Heart left ventricle (tissue), 16 donors: ENCODE measurements around the gene HDGFL3. TPM values are rescaled to one million over a fixed set of nuclear protein-coding genes. Genes with fewer than 3 reads are reported as not detected.

Experiments
- ATAC-seq, 4 donors: fragments of 200-7000 bp; cut with Tn5 transposase; one replicate each; pipeline ENCODE4 v1.9.1; 2020 to 2022; ENCODE audit warnings: moderate library complexity in 4 of 4, mild to moderate bottlenecking in 3 of 4, moderate number of reproducible peaks in 1 of 4
- DNase-seq, 5 donors: peaks; one replicate each; pipeline ENCODE4 v3.0.0-alpha.2; 2020
- H3K27ac ChIP-seq, 12 donors: fragments of 200-600 bp; sonication (generic) in 4 of 12; one replicate each; pipeline versions ENCODE4 v1.5.0 to v1.8.0; 2016 to 2022; ENCODE audit warnings: mild to moderate bottlenecking in 2 of 12
- H3K27me3 ChIP-seq, 9 donors: fragments of 200-600 bp; sonication (generic) in 2 of 9; one replicate each; pipeline versions ENCODE4 v1.5.1 to v1.8.0; 2016 to 2022; ENCODE audit warnings: mild to moderate bottlenecking in 3 of 9
- H3K36me3 ChIP-seq, 9 donors: fragments of 200-600 bp; sonication (generic) in 2 of 9; one replicate each; pipeline versions ENCODE4 v1.5.0 to v1.8.0; 2018 to 2022; ENCODE audit warnings: mild to moderate bottlenecking in 2 of 9
- H3K4me1 ChIP-seq, 12 donors: fragments of 200-600 bp; sonication (generic) in 4 of 12; one replicate each; pipeline versions ENCODE4 v1.5.0 to v1.8.0; 2016 to 2022; ENCODE audit warnings: mild to moderate bottlenecking in 3 of 12
- H3K4me3 ChIP-seq, 12 donors: fragments of 200-600 bp; sonication (generic) in 4 of 12; one replicate each; pipeline versions ENCODE4 v1.5.0 to v1.8.0; 2017 to 2022; ENCODE audit warnings: mild to moderate bottlenecking in 9 of 12, moderate library complexity in 4 of 12
- H3K9me3 ChIP-seq, 12 donors: fragments of 200-600 bp; sonication (generic) in 4 of 12; one replicate each; pipeline versions ENCODE4 v1.5.0 to v1.8.0; 2016 to 2022; ENCODE audit warnings: mild to moderate bottlenecking in 1 of 12
- CTCF ChIP-seq, 12 donors: fragments of 200-600 bp; sonication (generic) in 4 of 12; IDR thresholded peaks; one replicate each; pipeline versions ENCODE4 v1.5.0 to v1.8.0; 2018 to 2022; ENCODE audit warnings: antibody characterized with exemption in 12 of 12, mild to moderate bottlenecking in 5 of 12
- POLR2A ChIP-seq, 2 donors: fragments of 450-650 bp; IDR thresholded peaks; one replicate each; pipeline ENCODE4 v1.6.1; 2017; ENCODE audit warnings: antibody characterized with exemption in 2 of 2, mild to moderate bottlenecking in 2 of 2, moderate library complexity in 2 of 2
- WGBS, 4 donors: extraction: QIAGEN DNeasy Blood & Tissue Kit in 2 of 4; methylation state at CpG; one replicate each; pipeline versions ENCODE4 v1.1.5 to v1.1.7; 2013 to 2018; 5-methylcytosine and 5-hydroxymethylcytosine counted together
- intact Hi-C, 10 donors: fragments of 100-400 bp; cut with DNase I; formaldehyde crosslinking; loops; one replicate each; pipeline versions ENCODE4 v1.11.1 to v1.14.2; 2022
- polyA plus RNA-seq, 2 donors: library from polyadenylated mRNA; stranded (reverse); fragments of 200-250 nt; gene quantifications; one replicate each; pipeline ENCODE4 v1.2.3, GENCODE V29; 2013
- total RNA-seq, 9 donors: library from RNA; depleted of rRNA in 2 of 9; stranded (reverse); fragments of >200 nt in 2 of 9; fragmentation: NEBNext Ultra II Directional in 3 of 9; extraction: Animal tissue kit (Norgen Biotek cat#: 25700) in 3 of 9; gene quantifications; one replicate each; pipeline versions ENCODE4 v1.1.0 to v1.2.4, GENCODE V29; 2016 to 2023
- donor health status: ischemic (EF 13 %, LVEDD 7.1; RV severe dilation, severe dysfunction).
- donor health status: healthy with polysubstance abuse.
- donor health status: DM: no; HTN: yes; CAD: no.
- donor health status: DM: no; HTN: no; CAD: no.
- donor health status: ischemic (EF 25% LVEDD 6.9; RV normal size, moderate dysfunction).
- donor health status: ischemic (EF 25% LVEDD 5.7; RV mildly dilated, moderate dysfunction).
- donor health status: healthy.
- donor health status: DM: yes; HTN: yes; CAD: no.
- donor health status: ischemic (EF 35%, LVEDD 5.7; RV mildly dilated, moderate dysfunction).
- donor health status: nonischemic (EF 11% LVEDD 7.7; RV severe dilation, severe dysfunction).
- donor health status: DM: yes; HTN: yes; CAD: no.
- donor health status: PGD.
- donor health status: ischemic (EF 29% LVEDD 5.4; RV normal size, mild dysfunction).
- donor health status: nonischemic (EF 23%, LVEDD 6.1; RV moderate dilation, normal function).

The HDGFL3 gene
- total and polyA plus RNA-seq, 11 donors, result 9.6 to 50.7 (median 33.9) TPM

- no peak for TF ChIP-seq CTCF (IDR thresholded peaks at IDR 0.05)
- no peak for TF ChIP-seq POLR2A (IDR thresholded peaks at IDR 0.05)
- Histone ChIP-seq H3K4me3 (no peak overlapping the region), H3K4me1 (peaks cover 0 to 62% (median 21%) of the 10 kb centered on the region in 12 donors), H3K36me3 (no peaks in the 10 kb centered on the region), H3K27ac (no peak overlapping the region), H3K27me3 (no peaks in the 10 kb centered on the region), H3K9me3 (no peaks in the 10 kb centered on the region)
- ATAC-seq, result no peak
- 70 to 86% (median 78%) methylated on average over 1 of the region's 1 CpG for WGBS, 4 donors
- intact Hi-C loops, result loop anchor here in 2 of 10 donors (10.0 kb wide), 2 partner anchors 54 to 64 kb away; no protein-coding TSS in a partner anchor
- DNase-seq, result no peak
These were observed 8.3 kb downstream of the HDGFL3 start for GRCh38 chr15:83199288-83199687.

DNA sequence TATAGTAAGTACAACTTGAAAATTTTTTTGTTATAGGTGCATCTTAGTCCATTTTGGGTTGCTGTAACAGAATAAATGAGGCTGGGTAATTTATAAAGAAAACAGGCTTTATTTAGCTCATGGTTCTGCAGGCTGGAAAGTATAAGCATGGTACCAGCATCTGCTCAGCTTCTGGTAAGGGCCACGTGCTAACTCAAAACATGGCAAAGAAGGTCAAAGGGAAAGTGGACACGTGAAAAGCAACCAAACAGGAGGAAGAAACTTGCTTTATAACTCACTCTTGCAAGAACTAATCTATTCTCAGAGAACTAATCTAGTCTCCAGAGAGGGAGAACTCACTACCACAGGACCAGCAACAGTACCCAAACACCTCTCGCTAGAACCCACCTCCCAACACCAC is 9.1 kb downstream of the HDGFL3 start:
- DNase-seq, result no peak
- no peaks in the 10 kb centered on the region for H3K9me3 ChIP-seq
- peaks cover 0 to 55% (median 19%) of the 10 kb centered on the region in 12 donors for H3K4me1 ChIP-seq
- no peak for ATAC-seq
- H3K4me3 ChIP-seq, result no peak overlapping the region
- 79 to 90% (median 81%) methylated on average over 3 of the region's 3 CpGs for WGBS, 4 donors
- intact Hi-C loops, result loop anchor here in 2 of 10 donors (10.0 kb wide), 2 partner anchors 54 to 64 kb away; no protein-coding TSS in a partner anchor
- H3K27ac ChIP-seq, result no peak overlapping the region
- H3K27me3 ChIP-seq, result no peaks in the 10 kb centered on the region
- no peaks in the 10 kb centered on the region for H3K36me3 ChIP-seq
- TF ChIP-seq CTCF (IDR thresholded peaks at IDR 0.05), result no peak
- TF ChIP-seq POLR2A (IDR thresholded peaks at IDR 0.05), result no peak

DNA sequence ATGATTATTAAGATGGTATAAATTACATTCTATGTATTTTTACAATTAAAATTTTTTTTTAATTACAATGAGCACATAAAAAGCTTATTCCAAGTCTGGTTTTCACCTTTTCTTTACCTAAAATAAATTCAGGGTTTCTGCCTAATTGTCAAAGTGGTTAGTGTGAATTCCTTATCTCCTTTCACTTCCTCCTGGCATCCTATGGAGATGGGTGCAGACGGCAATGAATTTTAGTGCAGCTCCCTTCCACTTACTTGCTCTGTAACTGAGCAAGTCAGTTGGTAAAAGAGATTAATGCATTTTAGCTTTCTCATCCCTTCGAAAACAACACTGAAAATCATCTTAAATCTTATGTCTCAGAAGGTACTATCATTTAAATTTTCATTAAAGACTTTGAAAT is 13.1 kb downstream of the HDGFL3 start:
- 57 to 64% (median 61%) methylated on average over 2 of the region's 2 CpGs for WGBS, 4 donors
- TF ChIP-seq CTCF (IDR thresholded peaks at IDR 0.05) (no peak), POLR2A (IDR thresholded peaks at IDR 0.05) (no peak)

DNA sequence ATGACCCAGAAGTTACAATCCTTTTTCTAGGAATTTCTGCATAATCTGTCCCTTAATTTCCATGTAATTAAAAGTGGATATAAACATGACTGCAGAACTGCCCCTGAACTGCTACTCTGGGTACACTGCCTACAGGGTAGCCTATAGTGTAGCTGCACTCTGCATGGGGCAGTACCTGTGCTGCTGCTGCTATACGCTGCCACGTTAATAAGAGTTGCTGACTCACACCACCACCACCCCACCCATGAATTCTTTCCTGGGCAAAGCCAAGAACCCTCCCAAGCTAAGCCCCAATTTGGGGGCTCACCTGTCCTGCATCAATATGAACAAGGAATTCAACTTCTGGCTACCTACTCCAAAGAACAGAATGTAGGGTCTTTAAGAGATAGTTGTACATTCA is 13.9 kb downstream of the HDGFL3 start:
- H3K27ac ChIP-seq, result no peak overlapping the region
- H3K4me1 ChIP-seq, result peaks cover 0 to 42% (median 9%) of the 10 kb centered on the region in 12 donors
- intact Hi-C loops, result loop anchor here in 2 of 10 donors (10.0 kb wide), 2 partner anchors 49 to 59 kb away; no protein-coding TSS in a partner anchor

More for the DNA sequence above, 13.1 kb downstream of the HDGFL3 start:
- peaks cover 0 to 50% (median 10%) of the 10 kb centered on the region in 12 donors for H3K4me1 ChIP-seq
- DNase-seq (no peak), ATAC-seq (no peak)
- H3K36me3 ChIP-seq, result no peaks in the 10 kb centered on the region
- H3K27me3 ChIP-seq, result no peaks in the 10 kb centered on the region
- no peak overlapping the region for H3K27ac ChIP-seq
- intact Hi-C loops, result loop anchor here in 2 of 10 donors (10.0 kb wide), 2 partner anchors 50 to 60 kb away; no protein-coding TSS in a partner anchor
- no peak overlapping the region for H3K4me3 ChIP-seq
- H3K9me3 ChIP-seq, result no peaks in the 10 kb centered on the region

More for the DNA sequence above, 13.9 kb downstream of the HDGFL3 start:
- ATAC-seq (no peak), DNase-seq (no peak)
- no peaks in the 10 kb centered on the region for H3K27me3 ChIP-seq
- WGBS, 4 donors, result 87 to 100% (median 92%) methylated on average over 2 of the region's 2 CpGs
- no peaks in the 10 kb centered on the region for H3K36me3 ChIP-seq
- no peak overlapping the region for H3K4me3 ChIP-seq
- no peak for TF ChIP-seq CTCF (IDR thresholded peaks at IDR 0.05)
- no peak for TF ChIP-seq POLR2A (IDR thresholded peaks at IDR 0.05)
- H3K9me3 ChIP-seq, result no peaks in the 10 kb centered on the region
